ENCODE measurements around the gene FMN1.
A peak's percentile ranks its signal among the peaks of the same experiment; 100 is the strongest.

FMN1 gene, protein sequence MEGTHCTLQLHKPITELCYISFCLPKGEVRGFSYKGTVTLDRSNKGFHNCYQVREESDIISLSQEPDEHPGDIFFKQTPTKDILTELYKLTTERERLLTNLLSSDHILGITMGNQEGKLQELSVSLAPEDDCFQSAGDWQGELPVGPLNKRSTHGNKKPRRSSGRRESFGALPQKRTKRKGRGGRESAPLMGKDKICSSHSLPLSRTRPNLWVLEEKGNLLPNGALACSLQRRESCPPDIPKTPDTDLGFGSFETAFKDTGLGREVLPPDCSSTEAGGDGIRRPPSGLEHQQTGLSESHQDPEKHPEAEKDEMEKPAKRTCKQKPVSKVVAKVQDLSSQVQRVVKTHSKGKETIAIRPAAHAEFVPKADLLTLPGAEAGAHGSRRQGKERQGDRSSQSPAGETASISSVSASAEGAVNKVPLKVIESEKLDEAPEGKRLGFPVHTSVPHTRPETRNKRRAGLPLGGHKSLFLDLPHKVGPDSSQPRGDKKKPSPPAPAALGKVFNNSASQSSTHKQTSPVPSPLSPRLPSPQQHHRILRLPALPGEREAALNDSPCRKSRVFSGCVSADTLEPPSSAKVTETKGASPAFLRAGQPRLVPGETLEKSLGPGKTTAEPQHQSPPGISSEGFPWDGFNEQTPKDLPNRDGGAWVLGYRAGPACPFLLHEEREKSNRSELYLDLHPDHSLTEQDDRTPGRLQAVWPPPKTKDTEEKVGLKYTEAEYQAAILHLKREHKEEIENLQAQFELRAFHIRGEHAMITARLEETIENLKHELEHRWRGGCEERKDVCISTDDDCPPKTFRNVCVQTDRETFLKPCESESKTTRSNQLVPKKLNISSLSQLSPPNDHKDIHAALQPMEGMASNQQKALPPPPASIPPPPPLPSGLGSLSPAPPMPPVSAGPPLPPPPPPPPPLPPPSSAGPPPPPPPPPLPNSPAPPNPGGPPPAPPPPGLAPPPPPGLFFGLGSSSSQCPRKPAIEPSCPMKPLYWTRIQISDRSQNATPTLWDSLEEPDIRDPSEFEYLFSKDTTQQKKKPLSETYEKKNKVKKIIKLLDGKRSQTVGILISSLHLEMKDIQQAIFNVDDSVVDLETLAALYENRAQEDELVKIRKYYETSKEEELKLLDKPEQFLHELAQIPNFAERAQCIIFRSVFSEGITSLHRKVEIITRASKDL (N-terminal part only)

DNA sequence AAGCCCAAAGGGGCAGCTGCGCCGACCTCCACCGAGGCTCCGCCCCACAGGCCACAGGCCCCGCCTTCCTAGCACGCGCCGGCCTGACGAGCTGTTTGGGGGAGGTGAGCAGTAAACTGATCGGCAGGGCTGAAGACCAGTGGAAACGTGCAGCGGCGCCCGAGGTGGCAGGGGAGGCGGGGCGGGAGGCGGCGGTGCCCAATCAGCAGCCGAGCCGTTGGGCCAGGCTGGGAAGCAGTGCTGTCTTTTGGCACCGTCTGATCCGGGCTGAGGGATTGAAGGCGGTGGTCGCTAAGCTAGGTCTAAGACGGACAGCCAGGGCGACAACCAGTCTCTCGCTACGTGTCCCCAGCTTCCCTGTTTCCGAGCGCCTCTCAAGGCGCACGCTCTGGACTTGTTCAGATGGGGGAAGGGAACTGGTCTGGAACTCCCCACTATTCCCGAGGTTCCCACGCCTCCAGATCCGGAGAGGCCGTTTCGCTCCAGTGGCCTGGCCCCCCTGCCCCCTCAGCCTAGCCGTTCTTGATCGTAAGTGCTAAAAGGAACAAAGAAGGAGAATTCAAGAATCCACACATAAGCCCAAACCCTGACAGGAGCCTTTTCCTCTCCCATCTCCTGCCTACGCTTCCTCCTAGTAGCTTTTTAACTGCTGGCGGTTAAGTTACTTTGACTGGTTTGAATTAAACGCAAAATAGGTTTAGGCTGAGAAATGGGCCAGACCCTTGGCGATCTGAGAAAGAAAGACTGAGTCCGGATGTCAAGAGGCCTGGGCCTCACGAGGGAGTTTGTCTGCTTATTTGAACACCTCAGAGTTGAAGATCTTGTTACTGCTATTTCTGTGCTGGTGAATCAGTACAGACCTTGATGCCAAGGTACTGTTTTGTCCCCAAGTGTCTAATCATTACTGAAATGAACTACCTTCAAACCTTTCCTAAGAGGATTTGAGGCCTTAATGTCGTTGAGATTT, at the start of gene FMN1:
Gene FMN1 (minus strand): TSS at position 11 of the 967 bp plus-strand sequence. CDS start 39,800 bp downstream, outside the sequence.
- peak; percentile 94 for DNase-seq (ENCODE audit: low spot score)

GRCh38 chr15:33243869-33244268, 49.4 kb upstream of the FMN1 start:
- no peak for DNase-seq (ENCODE audit: low spot score)

DNA sequence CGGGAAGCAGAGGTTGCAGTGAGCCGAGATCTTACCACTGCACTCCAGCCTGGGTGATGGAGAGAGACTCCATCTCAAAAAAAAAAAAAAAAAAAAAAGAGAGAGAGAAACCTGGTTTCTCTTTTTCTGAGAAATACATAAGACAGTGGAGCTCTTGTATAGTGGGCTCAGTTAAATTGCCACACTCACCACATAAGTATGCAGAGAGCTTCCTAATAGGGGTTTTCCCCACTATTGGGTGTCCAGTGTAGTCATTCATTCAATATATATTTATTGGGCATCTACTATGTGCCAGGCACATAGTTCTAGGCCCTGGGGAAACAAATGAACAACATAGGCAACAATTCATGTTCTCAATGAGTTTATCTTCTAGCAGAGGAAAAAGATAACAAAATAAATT, 48.9 kb upstream of the FMN1 start:
- DNase-seq (ENCODE audit: low spot score) = no peak

- no peak for DNase-seq (ENCODE audit: low spot score)
These were observed 48.2 kb upstream of the FMN1 start for GRCh38 chr15:33242669-33243191.

DNA sequence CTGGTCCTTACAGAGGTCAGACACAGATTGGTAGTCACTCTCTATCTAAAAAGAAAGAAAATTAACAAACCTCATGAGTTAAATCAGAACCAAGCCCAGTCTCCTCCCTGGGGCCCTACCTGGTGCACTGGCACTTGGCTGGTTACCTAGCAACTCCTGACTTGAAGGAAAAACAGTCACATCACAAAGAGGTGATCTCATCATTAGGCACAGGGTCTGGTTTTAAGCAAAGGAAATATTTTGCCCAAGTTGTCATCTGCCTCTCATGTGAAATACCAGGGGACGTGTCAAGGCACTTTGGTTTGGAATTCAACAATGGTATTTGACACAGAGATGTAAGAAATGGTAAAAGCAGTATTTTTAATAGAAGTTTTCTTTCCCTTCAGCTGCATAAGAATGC, 47.7 kb upstream of the FMN1 start:
- no peak for DNase-seq (ENCODE audit: low spot score)

- no peak for DNase-seq (ENCODE audit: low spot score)
These were observed 42.5 kb upstream of the FMN1 start for GRCh38 chr15:33236841-33237509.

GRCh38 chr15:33234020-33234461, 39.5 kb upstream of the FMN1 start:
- no peak for DNase-seq (ENCODE audit: low spot score)

GRCh38 chr15:33226559-33227181, 32.2 kb upstream of the FMN1 start:
- peak; percentile 89 for DNase-seq (ENCODE audit: low spot score)

GRCh38 chr15:33218071-33218491, 23.6 kb upstream of the FMN1 start:
- DNase-seq (ENCODE audit: low spot score) = no peak

- peak; percentile 33 for DNase-seq (ENCODE audit: low spot score)
These were observed 21.7 kb upstream of the FMN1 start for GRCh38 chr15:33215941-33216872.

GRCh38 chr15:33211176-33211808, 16.8 kb upstream of the FMN1 start:
- DNase-seq (ENCODE audit: low spot score) = no peak

DNA sequence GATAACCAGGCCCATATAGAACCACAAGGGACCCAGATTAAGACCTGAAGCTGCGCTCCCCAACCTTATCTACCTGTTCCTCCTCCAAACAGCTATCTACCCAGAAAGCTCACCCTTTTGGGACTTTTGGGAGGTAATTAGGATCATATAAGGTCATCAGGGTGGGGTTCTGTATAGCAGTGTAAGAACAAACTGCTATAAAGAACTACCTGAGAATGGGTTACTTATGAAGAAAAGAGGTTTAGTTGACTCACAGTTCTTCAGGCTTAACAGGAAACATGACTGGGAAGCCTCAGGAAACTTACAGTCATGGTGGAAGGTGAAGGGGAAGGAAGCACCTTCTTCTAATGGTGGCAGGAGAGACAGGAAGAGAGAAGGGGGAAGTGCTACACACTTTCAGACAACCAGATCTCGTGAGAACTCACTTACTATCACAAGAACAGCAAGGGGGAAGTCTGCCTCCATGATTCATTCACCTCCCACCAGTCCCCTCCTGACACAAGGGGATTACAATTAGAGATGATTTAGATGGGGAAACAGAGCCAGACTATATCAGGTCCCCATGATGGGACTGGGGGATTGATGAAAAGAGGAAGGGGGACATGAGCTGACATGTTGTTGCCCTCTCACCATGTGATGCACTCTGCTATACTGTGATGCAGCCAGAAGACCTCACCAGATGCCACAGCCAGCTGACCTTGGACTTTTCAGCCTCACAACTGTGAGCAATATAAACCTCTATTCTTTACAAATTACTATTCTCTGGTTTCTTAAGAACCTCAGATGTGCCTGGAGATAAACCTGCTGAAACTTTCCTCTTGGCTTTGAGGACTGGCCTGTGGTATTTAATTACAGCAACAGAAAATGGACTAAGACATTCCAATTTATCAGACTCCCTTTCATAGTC, 15.3 kb upstream of the FMN1 start:
- DNase-seq (ENCODE audit: low spot score) = no peak

DNA sequence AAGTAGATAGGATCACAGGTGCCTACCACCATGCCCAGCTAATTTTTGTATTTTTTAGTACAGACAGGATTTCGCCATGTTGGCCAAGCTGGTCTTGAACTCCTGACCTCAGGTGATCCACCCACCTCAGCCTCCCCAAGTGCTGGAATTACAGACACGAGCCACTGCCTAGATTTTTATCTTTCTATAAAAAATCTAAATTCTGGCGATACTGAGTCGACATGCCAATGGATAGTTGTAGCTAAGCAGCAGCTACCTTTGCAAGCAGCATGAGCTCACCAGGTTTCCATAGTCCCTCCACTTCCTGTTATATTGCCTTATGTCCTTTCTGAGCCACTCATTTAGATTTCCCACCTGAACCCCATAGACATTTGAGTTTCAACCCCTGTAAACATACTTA, 13.1 kb upstream of the FMN1 start:
- no peak for DNase-seq (ENCODE audit: low spot score)

- DNase-seq (ENCODE audit: low spot score) = no peak
These were observed 11.9 kb upstream of the FMN1 start for GRCh38 chr15:33206366-33206765.

- no peak for DNase-seq (ENCODE audit: low spot score)
These were observed 10.4 kb upstream of the FMN1 start for GRCh38 chr15:33204926-33205325.

DNA sequence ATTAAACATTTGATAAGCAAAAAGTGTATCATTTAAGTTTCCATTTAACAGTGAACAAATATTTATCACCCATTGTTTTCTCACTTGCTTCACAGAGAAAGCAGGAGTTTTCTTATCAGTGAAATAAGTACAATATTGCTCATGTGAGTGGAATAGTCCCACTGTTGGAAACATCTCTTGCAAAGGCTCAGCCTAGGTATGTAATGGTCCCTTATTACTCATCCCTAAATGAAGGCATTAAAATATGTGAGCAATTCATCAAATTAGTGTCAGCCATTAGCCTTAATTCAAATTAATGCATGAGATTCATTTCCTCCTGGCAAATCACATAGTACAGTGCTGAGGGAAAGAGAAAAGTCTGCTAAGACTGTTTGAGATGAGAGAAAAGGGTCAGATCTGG, 9.6 kb upstream of the FMN1 start:
- no peak for DNase-seq (ENCODE audit: low spot score)
